Activated T-helper 2 cell treated with anti-CD3 and anti-CD28 coated beads, Interferon-gamma antibody, Interleukin-2, Interleukin-4, amounts not matched to agents 10 μg/mL and 5 μg/mL and 100 μg/mL, durations not matched to agents 14 hours and 24 hours and 36 hours (primary cell): Measurements from ENCODE around the gene SLC8A1. TPM values are rescaled to one million over a fixed set of nuclear protein-coding genes. Genes with fewer than 3 reads are reported as not detected.

Experiments used
- DNase-seq: peaks from one replicate; pipeline ENCODE4 v3.0.0; 2021; ENCODE audit warnings: low spot score
- H3K27ac Mint-ChIP-seq: one replicate; pipeline ENCODE4 v1.8.0; 2021; ENCODE audit warnings: mixed read lengths
- H3K27me3 Mint-ChIP-seq: one replicate; pipeline ENCODE4 v1.8.0; 2021; ENCODE audit warnings: low read depth, mixed read lengths
- H3K36me3 Mint-ChIP-seq: one replicate; pipeline ENCODE4 v1.8.0; 2021; ENCODE audit warnings: low read depth, mixed read lengths
- H3K4me1 Mint-ChIP-seq: one replicate; pipeline ENCODE4 v1.8.0; 2021; ENCODE audit warnings: low read depth, mixed read lengths
- H3K4me3 Mint-ChIP-seq: one replicate; pipeline ENCODE4 v1.8.0; 2021; ENCODE audit warnings: low read depth, mild to moderate bottlenecking, moderate library complexity, mixed read lengths
- H3K9me3 Mint-ChIP-seq: one replicate; pipeline ENCODE4 v1.8.0; 2021; ENCODE audit warnings: mixed read lengths
- intact Hi-C: fragments of 100-400 bp; cut with micrococcal nuclease; formaldehyde crosslinking; loops from one replicate; pipeline ENCODE4 v1.15.1; 2023
- total RNA-seq: library from RNA; stranded (reverse); gene quantifications from 2 replicates; pipeline ENCODE4 v1.2.3, GENCODE V29; 2022

SLC8A1 gene
- total RNA-seq, 1 donor from 2014 or later = 5.5 TPM

DNA sequence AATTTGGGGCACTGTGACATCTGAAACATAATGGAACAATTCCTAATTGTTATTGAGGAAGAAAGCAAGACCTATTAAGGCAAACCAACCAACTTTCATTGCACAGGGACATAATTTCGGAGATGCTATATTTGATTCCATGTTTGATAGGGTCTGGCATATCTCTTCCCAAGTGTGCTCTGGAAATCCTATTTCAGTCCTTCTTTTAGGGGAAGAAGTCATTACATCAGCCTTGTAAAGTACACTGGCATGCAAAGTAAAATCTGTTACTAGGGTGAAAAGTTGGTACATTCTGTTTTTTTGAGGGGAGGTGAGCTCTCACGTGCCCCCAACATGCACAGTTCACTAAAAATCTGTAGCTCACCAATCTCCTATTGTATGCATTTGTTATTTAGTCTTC lies 172.4 kb downstream of the SLC8A1 start:
- Mint-ChIP-seq H3K9me3 (no peaks in the 10 kb centered on the region), H3K4me1 (no peaks in the 10 kb centered on the region), H3K36me3 (no peaks in the 10 kb centered on the region), H3K27ac (no peak overlapping the region), H3K27me3 (peaks cover 3% of the 10 kb centered on the region), H3K4me3 (no peak overlapping the region)
- intact Hi-C loops = no loop called here
- DNase-seq = no peak

DNA sequence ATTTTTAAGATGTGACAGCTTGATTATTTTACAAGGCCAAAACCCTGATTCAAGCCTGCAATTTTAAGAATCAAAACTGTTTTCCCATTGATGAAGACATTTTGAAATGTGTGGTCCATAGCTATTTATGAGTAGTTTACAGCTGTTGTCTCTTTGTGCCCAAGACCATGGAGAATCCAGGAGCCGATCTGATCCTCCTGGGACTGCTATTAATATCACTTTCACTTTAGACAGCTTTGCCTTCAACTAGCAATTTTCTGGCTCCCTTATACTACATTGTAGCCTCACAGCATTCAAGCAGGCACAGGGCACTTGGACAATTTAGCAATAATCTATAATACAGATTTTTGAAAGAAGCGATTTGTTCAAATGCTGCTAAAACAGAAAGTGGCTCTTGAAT lies 172.9 kb downstream of the SLC8A1 start:
- no peaks in the 10 kb centered on the region for H3K36me3 Mint-ChIP-seq
- H3K4me1 Mint-ChIP-seq = no peaks in the 10 kb centered on the region
- intact Hi-C loops = no loop called here
- peaks cover 3% of the 10 kb centered on the region for H3K27me3 Mint-ChIP-seq
- H3K27ac Mint-ChIP-seq = no peak overlapping the region
- no peak overlapping the region for H3K4me3 Mint-ChIP-seq
- H3K9me3 Mint-ChIP-seq = no peaks in the 10 kb centered on the region
- DNase-seq = no peak

DNA sequence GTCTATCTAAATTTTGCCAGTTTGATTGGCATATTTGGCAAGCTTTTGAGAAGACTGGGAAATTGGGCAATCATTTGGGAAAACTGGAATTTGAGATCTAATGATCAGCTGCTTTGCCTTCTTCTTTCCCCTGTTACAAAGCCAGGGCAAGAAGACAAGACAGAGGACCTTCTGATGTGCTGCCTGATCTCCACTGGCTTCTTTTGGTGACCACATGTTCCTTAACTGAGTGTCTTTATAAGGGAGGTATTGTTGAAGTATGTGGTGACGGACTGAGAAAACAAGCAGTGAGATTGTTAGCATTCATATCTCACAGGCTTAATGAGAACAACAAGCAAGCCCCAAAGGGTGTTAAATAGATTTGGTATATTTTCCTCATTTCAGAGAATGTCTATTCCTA lies 175.8 kb downstream of the SLC8A1 start:
- Mint-ChIP-seq H3K36me3 (no peaks in the 10 kb centered on the region), H3K9me3 (no peaks in the 10 kb centered on the region), H3K4me3 (no peak overlapping the region), H3K4me1 (no peaks in the 10 kb centered on the region), H3K27me3 (no peaks in the 10 kb centered on the region), H3K27ac (no peak overlapping the region)
- intact Hi-C loops = no loop called here
- DNase-seq = no peak

DNA sequence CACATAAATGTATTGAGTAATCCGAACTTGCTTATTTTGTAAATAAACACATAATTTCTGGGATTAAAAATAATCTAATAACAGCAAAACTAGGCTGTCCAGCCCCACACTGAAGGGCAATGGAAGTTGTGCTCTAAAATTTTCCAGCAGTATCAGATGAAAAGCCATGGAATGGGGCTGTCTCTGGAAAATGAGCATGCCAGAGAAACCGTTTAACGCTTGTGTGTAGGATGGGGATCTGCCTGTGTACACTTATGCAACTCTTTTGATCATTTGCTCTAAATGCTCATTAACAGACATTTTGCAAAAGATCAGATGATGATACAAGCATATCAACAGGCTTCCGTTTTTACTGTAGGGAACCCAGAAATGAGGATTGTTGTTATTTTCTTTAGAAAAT lies 177.6 kb downstream of the SLC8A1 start:
- no peak overlapping the region for H3K27ac Mint-ChIP-seq

DNA sequence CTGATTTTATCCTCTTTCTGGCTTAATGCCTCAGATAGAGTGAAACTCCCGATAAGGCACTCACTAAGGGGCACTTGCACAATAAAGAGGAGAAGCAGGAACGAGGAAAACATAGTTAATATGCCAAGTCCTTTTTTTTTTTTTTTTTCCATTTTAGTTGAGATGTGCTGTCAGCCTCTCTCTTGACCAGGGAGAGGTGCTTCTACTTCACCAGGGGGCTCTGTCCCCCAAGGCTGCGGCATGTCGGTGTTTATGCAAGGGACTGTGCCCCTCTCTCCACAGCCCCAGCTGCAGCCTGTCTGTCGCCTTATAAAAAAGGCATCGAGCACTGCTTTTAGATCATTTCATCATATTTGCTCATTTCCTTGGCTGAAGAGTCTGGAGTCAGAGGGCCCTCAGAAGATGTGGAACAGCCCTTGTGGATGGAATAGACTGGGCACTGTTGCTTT lies 178.1 kb downstream of the SLC8A1 start:
- no peaks in the 10 kb centered on the region for H3K36me3 Mint-ChIP-seq
- no peaks in the 10 kb centered on the region for H3K9me3 Mint-ChIP-seq
- no peaks in the 10 kb centered on the region for H3K4me1 Mint-ChIP-seq
- H3K4me3 Mint-ChIP-seq = no peak overlapping the region
- intact Hi-C loops = no loop called here
- no peak for DNase-seq
- no peaks in the 10 kb centered on the region for H3K27me3 Mint-ChIP-seq
- H3K27ac Mint-ChIP-seq = no peak overlapping the region

More for the DNA sequence above, 177.6 kb downstream of the SLC8A1 start:
- no peak for DNase-seq
- Mint-ChIP-seq H3K4me1 (no peaks in the 10 kb centered on the region), H3K36me3 (no peaks in the 10 kb centered on the region), H3K9me3 (no peaks in the 10 kb centered on the region), H3K4me3 (no peak overlapping the region), H3K27me3 (no peaks in the 10 kb centered on the region)
- intact Hi-C loops = no loop called here

DNA sequence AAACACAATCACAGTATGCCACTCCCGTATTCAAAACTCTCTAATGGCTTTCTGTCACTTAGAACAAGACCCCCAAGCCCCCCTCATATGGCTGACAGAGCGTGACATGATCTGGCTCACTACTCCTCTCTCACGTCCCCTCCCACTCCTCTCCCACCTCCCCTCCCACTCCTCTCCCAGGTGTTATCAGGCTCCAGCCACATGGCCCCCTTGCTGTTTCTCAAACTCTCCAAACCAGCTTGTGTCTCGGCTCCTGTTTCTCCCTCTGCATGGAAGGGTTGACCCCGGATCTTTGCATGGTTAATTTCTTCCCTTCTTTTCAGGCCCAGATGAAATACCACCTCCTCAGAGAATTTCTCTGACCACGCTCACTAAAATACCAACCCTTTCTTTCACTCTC lies 180.8 kb downstream of the SLC8A1 start:
- H3K36me3 Mint-ChIP-seq = no peaks in the 10 kb centered on the region
- H3K4me1 Mint-ChIP-seq = no peaks in the 10 kb centered on the region
- DNase-seq = no peak
- no peaks in the 10 kb centered on the region for H3K9me3 Mint-ChIP-seq
- no peak overlapping the region for H3K4me3 Mint-ChIP-seq
- H3K27ac Mint-ChIP-seq = no peak overlapping the region
- intact Hi-C loops = no loop called here
- no peaks in the 10 kb centered on the region for H3K27me3 Mint-ChIP-seq

DNA sequence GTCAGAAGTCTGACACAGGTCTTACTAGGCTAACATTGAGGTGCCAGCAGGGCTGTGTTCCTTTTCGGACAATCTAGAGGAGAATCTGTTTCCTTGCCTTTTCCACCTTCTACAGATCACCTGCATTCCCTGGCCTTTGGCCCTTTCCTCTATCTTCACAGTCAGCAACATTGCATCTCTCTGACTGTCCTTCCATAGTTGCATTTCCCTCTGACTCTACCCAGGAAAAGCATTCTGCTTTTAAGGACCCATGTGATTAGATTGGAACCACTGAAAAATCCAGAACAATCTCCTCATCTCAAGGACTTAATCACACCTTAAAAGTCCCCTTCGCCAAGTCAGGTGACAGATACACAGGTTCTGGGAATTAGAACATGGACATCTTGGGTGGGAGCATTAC lies 181.5 kb downstream of the SLC8A1 start:
- H3K27me3 Mint-ChIP-seq = no peaks in the 10 kb centered on the region
- H3K9me3 Mint-ChIP-seq = no peaks in the 10 kb centered on the region
- intact Hi-C loops = no loop called here
- H3K27ac Mint-ChIP-seq = no peak overlapping the region
- H3K36me3 Mint-ChIP-seq = no peaks in the 10 kb centered on the region
- DNase-seq = no peak
- no peak overlapping the region for H3K4me3 Mint-ChIP-seq
- no peaks in the 10 kb centered on the region for H3K4me1 Mint-ChIP-seq

DNA sequence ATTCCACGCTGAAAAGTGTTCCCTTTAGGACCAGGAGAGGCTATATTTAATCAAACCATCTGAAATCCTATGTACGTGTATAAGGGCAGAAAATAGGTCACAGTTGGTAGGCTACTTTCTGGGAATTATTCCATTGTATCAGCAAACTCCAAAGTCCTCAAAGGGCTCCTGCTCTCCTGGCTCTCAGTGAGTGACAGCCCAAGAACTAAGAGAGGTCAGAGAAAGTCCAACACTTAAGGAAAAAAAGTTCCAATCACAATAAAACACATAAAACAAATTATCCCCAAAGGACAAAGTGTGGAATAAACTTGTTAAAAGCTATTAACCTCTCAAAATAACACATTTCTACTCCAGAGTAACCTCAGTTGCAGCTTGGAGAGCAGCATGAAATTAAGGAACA lies 183.3 kb downstream of the SLC8A1 start:
- no peak for DNase-seq
- intact Hi-C loops = no loop called here
- Mint-ChIP-seq H3K27ac (no peak overlapping the region), H3K4me3 (no peak overlapping the region), H3K27me3 (no peaks in the 10 kb centered on the region), H3K9me3 (no peaks in the 10 kb centered on the region), H3K36me3 (no peaks in the 10 kb centered on the region), H3K4me1 (no peaks in the 10 kb centered on the region)

DNA sequence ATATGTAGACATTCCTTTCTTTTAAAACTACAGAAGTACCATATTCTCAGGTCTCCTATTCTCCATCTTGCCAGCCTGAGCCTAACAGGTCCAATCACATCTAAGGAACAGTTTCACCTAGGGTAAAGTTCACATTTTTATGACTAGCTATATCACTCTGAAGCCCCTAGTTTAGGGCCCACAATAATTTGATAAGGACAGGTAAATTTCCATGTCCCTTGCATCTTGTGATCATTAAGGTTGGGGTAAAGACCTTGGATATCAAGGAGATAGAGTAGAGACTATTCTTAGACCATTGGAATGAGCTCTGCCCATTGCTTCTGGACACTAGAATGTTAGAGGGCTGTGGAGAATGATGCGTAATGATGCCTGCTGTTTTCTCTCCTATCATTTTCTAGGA lies 185.7 kb downstream of the SLC8A1 start:
- Mint-ChIP-seq H3K27me3 (no peaks in the 10 kb centered on the region), H3K4me3 (no peak overlapping the region), H3K9me3 (no peaks in the 10 kb centered on the region), H3K4me1 (no peaks in the 10 kb centered on the region), H3K27ac (no peak overlapping the region), H3K36me3 (no peaks in the 10 kb centered on the region)
- intact Hi-C loops = no loop called here
- no peak for DNase-seq

DNA sequence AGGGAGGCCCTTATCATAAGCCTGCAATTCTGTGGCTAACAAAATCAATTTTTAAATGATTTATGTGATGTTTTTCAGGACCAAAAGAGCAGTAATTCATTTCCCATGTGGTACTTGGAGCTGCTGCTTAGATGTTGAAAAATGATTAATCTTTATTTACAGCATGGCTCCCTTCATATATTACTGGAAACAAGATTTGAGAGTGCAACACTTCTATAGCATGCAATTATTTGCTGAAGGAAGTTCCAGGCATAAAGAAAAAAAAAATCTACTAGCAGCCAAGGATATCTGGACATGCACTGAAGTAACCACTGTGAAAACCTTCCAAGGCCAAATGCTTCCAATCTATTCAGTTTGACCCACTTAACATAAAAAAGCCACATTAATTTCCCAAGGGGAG lies 186.3 kb downstream of the SLC8A1 start:
- H3K4me1 Mint-ChIP-seq = no peaks in the 10 kb centered on the region
- H3K27ac Mint-ChIP-seq = no peak overlapping the region
- DNase-seq = no peak
- H3K36me3 Mint-ChIP-seq = no peaks in the 10 kb centered on the region
- no peak overlapping the region for H3K4me3 Mint-ChIP-seq
- no peaks in the 10 kb centered on the region for H3K9me3 Mint-ChIP-seq
- intact Hi-C loops = no loop called here
- H3K27me3 Mint-ChIP-seq = no peaks in the 10 kb centered on the region

DNA sequence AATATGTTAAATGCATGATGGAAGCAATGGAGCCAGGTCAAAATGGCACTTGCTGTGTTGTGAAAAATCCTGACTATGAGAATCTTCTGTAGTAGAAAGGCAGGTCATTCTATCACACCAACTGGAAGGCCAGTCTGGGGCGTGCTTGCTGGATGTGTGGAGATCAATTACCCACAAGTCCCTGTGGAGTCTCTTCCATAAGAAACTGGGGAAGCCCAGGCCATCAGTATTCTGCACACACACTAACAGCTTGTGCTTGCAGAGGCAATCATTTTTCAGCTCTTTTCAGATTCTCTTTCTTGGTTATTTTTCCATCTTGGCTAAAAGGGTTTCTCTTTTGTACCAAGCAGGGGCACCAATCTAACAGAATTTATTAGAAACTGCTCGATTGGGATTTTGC lies 190.8 kb downstream of the SLC8A1 start:
- intact Hi-C loops = no loop called here
- Mint-ChIP-seq H3K9me3 (no peaks in the 10 kb centered on the region), H3K36me3 (no peaks in the 10 kb centered on the region), H3K27ac (no peak overlapping the region), H3K4me1 (peaks cover 3% of the 10 kb centered on the region), H3K4me3 (no peak overlapping the region), H3K27me3 (no peaks in the 10 kb centered on the region)
- no peak for DNase-seq

DNA sequence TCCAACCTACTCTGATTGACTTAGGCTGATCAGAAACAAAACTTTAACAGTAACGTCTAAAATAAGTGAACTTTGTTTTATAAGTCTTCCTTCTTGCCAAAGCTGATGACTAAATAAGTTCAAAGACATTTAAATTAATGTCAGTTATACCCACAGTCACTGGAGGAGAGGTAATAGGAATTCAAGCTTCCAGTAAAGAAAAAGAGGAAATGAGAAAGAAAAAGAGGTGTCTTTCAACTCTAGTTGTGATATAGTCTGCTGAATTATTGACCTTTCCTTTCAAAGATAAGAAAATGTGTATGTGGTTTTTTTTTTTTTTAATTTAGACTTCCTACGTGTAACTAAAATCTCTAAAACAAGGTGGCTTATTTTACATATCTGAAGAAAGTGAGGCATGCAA lies 191.5 kb downstream of the SLC8A1 start:
- H3K27ac Mint-ChIP-seq = no peak overlapping the region
- no peak for DNase-seq
- H3K4me3 Mint-ChIP-seq = no peak overlapping the region
- no peaks in the 10 kb centered on the region for H3K27me3 Mint-ChIP-seq
- H3K9me3 Mint-ChIP-seq = no peaks in the 10 kb centered on the region
- intact Hi-C loops = no loop called here
- no peaks in the 10 kb centered on the region for H3K36me3 Mint-ChIP-seq
- H3K4me1 Mint-ChIP-seq = peaks cover 3% of the 10 kb centered on the region

DNA sequence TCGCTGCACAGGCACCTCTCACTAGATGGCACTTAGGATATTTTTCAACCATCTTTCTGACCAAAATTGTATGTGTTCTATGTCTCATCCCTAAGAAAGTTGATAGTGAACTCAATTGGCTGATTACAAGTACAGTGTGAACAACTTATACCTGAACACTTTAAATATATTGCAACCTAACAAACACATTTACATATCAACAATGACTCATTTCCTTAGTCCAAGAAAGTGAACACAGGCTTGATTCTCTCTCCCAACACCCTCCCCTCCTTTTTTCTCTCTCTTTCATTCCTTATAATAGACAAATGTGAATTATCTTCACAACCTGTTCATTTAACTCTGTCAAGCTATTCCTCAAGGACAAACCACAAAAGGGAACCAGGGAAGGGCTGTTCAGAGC lies 192.0 kb downstream of the SLC8A1 start:
- no peaks in the 10 kb centered on the region for H3K36me3 Mint-ChIP-seq
- DNase-seq = no peak
- intact Hi-C loops = no loop called here
- no peaks in the 10 kb centered on the region for H3K9me3 Mint-ChIP-seq
- peaks cover 3% of the 10 kb centered on the region for H3K4me1 Mint-ChIP-seq
- H3K27ac Mint-ChIP-seq = no peak overlapping the region
- H3K27me3 Mint-ChIP-seq = no peaks in the 10 kb centered on the region
- H3K4me3 Mint-ChIP-seq = no peak overlapping the region

DNA sequence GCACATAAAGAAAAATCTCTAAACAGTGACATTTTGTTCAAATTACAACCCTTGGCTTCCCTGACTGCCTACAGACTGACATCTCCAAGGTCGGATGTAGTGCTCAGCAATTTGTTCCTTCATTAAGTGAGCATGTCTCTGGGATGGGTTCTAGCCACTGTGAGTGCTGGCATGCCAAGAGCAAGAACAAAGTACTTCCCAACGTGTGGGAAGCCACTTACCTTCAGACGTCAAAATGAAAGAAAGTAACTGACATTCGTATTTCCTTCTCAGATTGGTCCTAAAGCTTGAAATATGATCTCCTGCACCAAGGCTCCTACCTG lies 193.8 kb downstream of the SLC8A1 start:
- intact Hi-C loops = no loop called here
- H3K4me3 Mint-ChIP-seq = no peak overlapping the region
- no peaks in the 10 kb centered on the region for H3K27me3 Mint-ChIP-seq
- H3K9me3 Mint-ChIP-seq = no peaks in the 10 kb centered on the region
- H3K36me3 Mint-ChIP-seq = no peaks in the 10 kb centered on the region
- no peak overlapping the region for H3K27ac Mint-ChIP-seq
- no peak for DNase-seq
- peaks cover 3% of the 10 kb centered on the region for H3K4me1 Mint-ChIP-seq
